ENCODE measurements around the gene PNPLA1. TPM values are rescaled to one million over a fixed set of nuclear protein-coding genes. Genes with fewer than 3 reads are reported as not detected.

The PNPLA1 gene
- total and polyA plus RNA-seq, 7 donors: 0.04 to 0.05 TPM; not detected in 5

DNA sequence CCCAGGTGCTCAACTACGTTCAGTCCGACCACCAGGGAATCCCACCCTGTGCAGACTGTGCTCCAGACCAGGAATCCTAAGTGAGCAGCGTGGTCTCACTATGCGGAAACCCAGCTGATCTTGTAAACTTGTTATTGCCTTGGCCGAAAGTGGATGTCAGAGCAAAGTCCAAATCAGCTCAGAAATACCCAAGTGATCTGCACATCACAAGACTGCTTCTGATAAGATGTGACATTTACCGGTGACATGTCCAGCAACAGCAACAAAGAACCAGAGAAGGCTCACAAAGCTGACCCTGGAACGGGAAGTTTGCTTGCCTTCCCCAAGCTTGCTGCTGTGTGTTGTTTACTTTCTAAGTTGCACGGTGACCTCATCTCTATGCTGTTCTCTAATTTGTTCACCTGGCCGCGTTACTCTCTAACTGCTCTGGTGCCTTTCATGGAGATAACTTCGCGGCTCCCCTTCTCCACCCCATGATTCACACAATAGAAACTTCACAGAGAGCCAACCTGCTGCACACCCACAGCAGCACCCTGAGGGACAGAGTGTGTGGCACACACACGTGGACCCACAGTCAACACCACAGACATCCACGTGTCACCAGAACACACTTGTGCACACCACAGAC lies 65.1 kb downstream of the PNPLA1 start:
- TF ChIP-seq, protein P1, sequence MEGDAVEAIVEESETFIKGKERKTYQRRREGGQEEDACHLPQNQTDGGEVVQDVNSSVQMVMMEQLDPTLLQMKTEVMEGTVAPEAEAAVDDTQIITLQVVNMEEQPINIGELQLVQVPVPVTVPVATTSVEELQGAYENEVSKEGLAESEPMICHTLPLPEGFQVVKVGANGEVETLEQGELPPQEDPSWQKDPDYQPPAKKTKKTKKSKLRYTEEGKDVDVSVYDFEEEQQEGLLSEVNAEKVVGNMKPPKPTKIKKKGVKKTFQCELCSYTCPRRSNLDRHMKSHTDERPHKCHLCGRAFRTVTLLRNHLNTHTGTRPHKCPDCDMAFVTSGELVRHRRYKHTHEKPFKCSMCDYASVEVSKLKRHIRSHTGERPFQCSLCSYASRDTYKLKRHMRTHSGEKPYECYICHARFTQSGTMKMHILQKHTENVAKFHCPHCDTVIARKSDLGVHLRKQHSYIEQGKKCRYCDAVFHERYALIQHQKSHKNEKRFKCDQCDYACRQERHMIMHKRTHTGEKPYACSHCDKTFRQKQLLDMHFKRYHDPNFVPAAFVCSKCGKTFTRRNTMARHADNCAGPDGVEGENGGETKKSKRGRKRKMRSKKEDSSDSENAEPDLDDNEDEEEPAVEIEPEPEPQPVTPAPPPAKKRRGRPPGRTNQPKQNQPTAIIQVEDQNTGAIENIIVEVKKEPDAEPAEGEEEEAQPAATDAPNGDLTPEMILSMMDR (IDR thresholded peaks at IDR 0.05): no peak
- Histone ChIP-seq H3K4me1 (no peaks in the 10 kb centered on the region), H3K36me3 (ENCODE audit: insufficient read depth in 1 of 2, low read depth in 1 of 2) (no peaks in the 10 kb centered on the region), H3K4me3 (no peak overlapping the region), H3K9me3 (no peaks in the 10 kb centered on the region), H3K27me3 (ENCODE audit: insufficient read depth in 3 of 3, low read length in 2 of 3) (peaks cover 0 to 48% (median 13%) of the 10 kb centered on the region in 3 donors), H3K27ac (no peak overlapping the region)
- intact Hi-C loops (cut with DNase I): no loop called here
- DNase-seq (no peak), ATAC-seq (no peak)
- WGBS, 3 donors: 73 to 76% (median 75%) methylated on average over 14 of the region's 14 CpGs

DNA sequence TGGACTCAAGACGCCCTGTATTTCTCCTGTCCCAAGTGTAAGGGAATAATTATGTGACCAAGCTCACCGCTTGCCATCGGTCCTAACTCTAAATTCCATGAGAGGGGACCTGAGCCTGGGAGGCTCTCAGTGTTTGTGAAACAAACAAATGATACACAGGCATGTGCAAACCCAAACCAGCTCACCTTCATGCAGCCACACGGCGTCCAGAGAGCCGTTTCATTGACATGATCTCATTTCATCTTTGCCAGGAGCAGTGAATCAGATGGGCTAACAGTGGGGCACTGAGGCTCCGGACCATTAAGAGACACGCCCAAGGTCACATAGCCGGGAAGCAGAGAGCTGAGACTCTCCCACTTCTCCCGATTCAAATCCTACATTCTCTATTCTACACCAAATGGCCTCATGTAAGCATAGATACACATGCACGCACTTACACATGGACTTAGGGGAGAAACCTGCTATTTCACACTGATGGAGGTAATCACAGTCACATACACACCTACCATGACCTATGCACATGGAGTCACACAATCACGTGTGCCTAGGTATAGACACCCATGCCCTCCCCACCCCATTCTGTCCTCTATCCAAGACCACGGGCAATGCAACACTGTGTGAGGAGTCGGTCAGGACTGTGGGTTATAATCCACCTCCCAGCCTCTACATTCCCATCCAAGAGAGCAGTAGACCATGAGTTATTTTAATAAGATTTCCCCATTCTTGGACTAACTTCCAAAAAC lies 65.8 kb downstream of the PNPLA1 start:
- Histone ChIP-seq H3K4me1 (no peaks in the 10 kb centered on the region), H3K4me3 (no peak overlapping the region), H3K36me3 (ENCODE audit: insufficient read depth in 1 of 2, low read depth in 1 of 2) (no peaks in the 10 kb centered on the region), H3K27me3 (ENCODE audit: insufficient read depth in 3 of 3, low read length in 2 of 3) (peaks cover 0 to 52% (median 13%) of the 10 kb centered on the region in 3 donors), H3K27ac (no peak overlapping the region), H3K9me3 (no peaks in the 10 kb centered on the region)
- WGBS, 3 donors: 88 to 93% (median 88%) methylated on average over 14 of the region's 14 CpGs
- intact Hi-C loops (cut with DNase I): no loop called here
- ATAC-seq (no peak), DNase-seq (no peak)
- TF ChIP-seq, protein P1 (IDR thresholded peaks at IDR 0.05): no peak

DNA sequence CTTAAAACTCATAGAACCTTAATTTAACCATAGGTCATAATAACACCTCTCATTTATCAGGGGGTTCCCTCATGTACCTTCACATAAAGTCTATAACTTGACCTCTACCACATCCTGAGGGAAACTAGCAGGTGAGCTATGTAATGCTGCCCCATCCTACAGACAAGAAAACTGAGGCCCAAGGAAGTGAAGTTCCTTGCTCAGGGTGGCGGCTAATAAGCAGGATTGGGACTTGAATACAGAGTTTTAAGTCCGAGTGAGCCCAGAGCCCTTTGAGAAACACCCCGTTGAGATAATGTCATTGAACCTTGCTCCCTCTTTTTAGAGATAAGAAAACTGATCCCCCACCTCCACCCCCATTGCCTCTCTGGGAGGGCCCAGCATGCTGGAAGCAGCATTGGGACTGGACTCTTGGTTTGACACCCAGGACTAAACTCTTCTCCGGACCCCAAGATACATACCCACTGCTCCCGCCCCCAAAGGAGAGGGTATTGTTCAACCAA lies 66.4 kb downstream of the PNPLA1 start:
- 89 to 96% (median 92%) methylated on average over 5 of the region's 5 CpGs for WGBS, 3 donors
- TF ChIP-seq, protein P1 (IDR thresholded peaks at IDR 0.05): no peak
- Histone ChIP-seq H3K36me3 (ENCODE audit: insufficient read depth in 1 of 2, low read depth in 1 of 2) (no peaks in the 10 kb centered on the region), H3K4me1 (peaks cover 3% of the 10 kb centered on the region), H3K27me3 (ENCODE audit: insufficient read depth in 3 of 3, low read length in 2 of 3) (peaks cover 0 to 58% (median 13%) of the 10 kb centered on the region in 3 donors), H3K9me3 (no peaks in the 10 kb centered on the region), H3K4me3 (no peak overlapping the region), H3K27ac (no peak overlapping the region)
- intact Hi-C loops (cut with DNase I): no loop called here
- ATAC-seq (no peak), DNase-seq (no peak)

DNA sequence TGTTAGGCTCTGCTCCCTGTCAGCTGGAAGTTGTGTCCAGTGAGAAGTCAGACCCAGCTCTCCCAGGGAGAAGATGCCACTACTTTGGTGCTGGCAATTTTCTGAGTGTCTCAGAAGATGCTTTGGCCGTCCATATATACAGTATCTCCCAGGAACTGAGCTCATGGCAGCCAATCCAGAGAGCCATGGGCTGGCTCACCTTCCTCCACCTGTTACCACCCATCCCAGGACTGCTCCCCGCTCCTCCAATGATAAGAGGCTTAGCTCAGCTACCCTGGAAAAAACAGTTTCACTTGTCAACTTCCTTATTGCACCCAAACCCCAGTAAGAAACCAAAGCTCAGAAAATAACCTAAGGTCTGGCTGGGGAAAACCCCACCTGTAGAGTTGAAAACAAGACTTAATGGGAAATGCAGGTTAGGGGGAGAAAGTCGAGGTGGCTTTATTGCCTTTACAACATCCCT lies 67.0 kb downstream of the PNPLA1 start, which contains the start of gene BNIP5:
TSS of gene BNIP5 (minus strand) at position 110 of the 463 bp plus-strand sequence. CDS start 6,198 bp downstream, outside the sequence.
- TF ChIP-seq, protein P1 (IDR thresholded peaks at IDR 0.05): no peak
- H3K4me1 ChIP-seq: peaks cover 3% of the 10 kb centered on the region
- no peaks in the 10 kb centered on the region for H3K9me3 ChIP-seq
- intact Hi-C loops (cut with DNase I): no loop called here
- H3K36me3 ChIP-seq (ENCODE audit: insufficient read depth in 1 of 2, low read depth in 1 of 2): no peaks in the 10 kb centered on the region
- H3K27ac ChIP-seq: no peak within 1 kb of the TSS
- ATAC-seq (no peak), DNase-seq (no peak)
- peaks cover 0 to 59% (median 13%) of the 10 kb centered on the region in 3 donors for H3K27me3 ChIP-seq (ENCODE audit: insufficient read depth in 3 of 3, low read length in 2 of 3)
- no peak within 1 kb of the TSS for H3K4me3 ChIP-seq
- 73 to 79% (median 79%) methylated on average over 3 of the region's 3 CpGs for WGBS, 3 donors

Measured in psoas muscle (tissue), 8 donors.